Activated T-cell treated with anti-CD3 and anti-CD28 coated beads, Interleukin-2, amount 50 U/mL, for 72 hours (primary cell): ENCODE data around the gene DSCAML1. TPM values are rescaled to one million over a fixed set of nuclear protein-coding genes. Genes with fewer than 3 reads are reported as not detected.

ENCODE experiments used
- ATAC-seq, 2 donors: fragments of 150-1000 bp; cut with Tn5 transposase; replicated peaks in 1 of 2; 2 replicates each; pipeline ENCODE4 v1.10.0; 2021; ENCODE audit warnings: moderate library complexity in 2 of 2, mild to moderate bottlenecking in 1 of 2
- DNase-seq, 2 donors: peaks; one replicate each; pipeline ENCODE4 v3.0.0; 2021 to 2022; ENCODE audit warnings: mixed read lengths in 1 of 2
- H3K27ac Mint-ChIP-seq: one replicate; pipeline ENCODE4 v1.8.0; 2022; ENCODE audit warnings: mild to moderate bottlenecking, moderate library complexity, mixed read lengths
- H3K27me3 Mint-ChIP-seq: one replicate; pipeline ENCODE4 v1.8.0; 2022; ENCODE audit warnings: low read depth, mixed read lengths
- H3K36me3 Mint-ChIP-seq, 2 donors: one replicate each; pipeline ENCODE4 v1.8.0; 2022; ENCODE audit warnings: mixed read lengths in 2 of 2, mild to moderate bottlenecking in 1 of 2; ENCODE audit not compliant: insufficient read depth in 2 of 2
- H3K4me1 Mint-ChIP-seq: one replicate; pipeline ENCODE4 v1.8.0; 2022; ENCODE audit warnings: low read depth, mixed read lengths
- H3K4me3 Mint-ChIP-seq, 2 donors: one replicate each; pipeline ENCODE4 v1.8.0; 2022; ENCODE audit warnings: mild to moderate bottlenecking in 2 of 2, mixed read lengths in 2 of 2, moderate library complexity in 2 of 2
- H3K9me3 Mint-ChIP-seq, 2 donors: one replicate each; pipeline ENCODE4 v1.8.0; 2022; ENCODE audit warnings: mixed read lengths in 2 of 2
- total RNA-seq, 2 donors: library from RNA; stranded (reverse); gene quantifications; one replicate each; pipeline ENCODE4 v1.2.3, GENCODE V29; 2022

Gene DSCAML1
- total RNA-seq, 2 donors from 2014 or later: 1.5 to 2.5 TPM

DNA sequence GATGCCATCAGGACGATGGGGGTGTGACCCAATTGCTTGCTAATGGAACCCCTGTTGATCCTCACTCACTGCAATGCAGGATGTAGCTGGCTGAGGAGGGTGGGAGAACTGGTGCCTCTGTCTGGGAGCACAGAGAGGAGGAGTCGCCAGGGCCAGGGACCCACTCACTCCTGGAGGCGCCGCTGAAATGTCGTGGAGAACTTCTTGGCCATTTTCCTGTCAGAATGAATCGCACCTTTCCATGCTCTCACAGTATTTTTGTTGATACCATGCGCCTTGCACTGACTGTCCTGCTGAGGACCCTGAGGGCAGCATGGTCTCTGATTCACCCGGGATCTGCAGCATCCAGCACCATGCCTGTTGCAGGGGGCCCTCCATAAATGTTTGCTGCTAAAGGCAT lies 211.4 kb downstream of the DSCAML1 start:
- Mint-ChIP-seq H3K4me3 (no peak overlapping the region), H3K9me3 (no peaks in the 10 kb centered on the region), H3K27me3 (no peaks in the 10 kb centered on the region), H3K36me3 (no peaks in the 10 kb centered on the region), H3K27ac (no peak overlapping the region), H3K4me1 (no peaks in the 10 kb centered on the region)
- DNase-seq (no peak), ATAC-seq (no peak)

GRCh38 chr11:117584056-117584830 lies 212.8 kb downstream of the DSCAML1 start:
- Mint-ChIP-seq H3K9me3 (no peaks in the 10 kb centered on the region), H3K4me1 (no peaks in the 10 kb centered on the region), H3K27ac (no peak overlapping the region), H3K27me3 (peaks cover 1% of the 10 kb centered on the region), H3K36me3 (no peaks in the 10 kb centered on the region), H3K4me3 (no peak overlapping the region)
- DNase-seq (no peak), ATAC-seq (no peak)

- ATAC-seq (no peak), DNase-seq (no peak)
- H3K4me3 Mint-ChIP-seq: no peak overlapping the region
- H3K4me1 Mint-ChIP-seq: no peaks in the 10 kb centered on the region
- no peaks in the 10 kb centered on the region for H3K36me3 Mint-ChIP-seq
- no peaks in the 10 kb centered on the region for H3K9me3 Mint-ChIP-seq
- peaks cover 9% of the 10 kb centered on the region for H3K27me3 Mint-ChIP-seq
- H3K27ac Mint-ChIP-seq: no peak overlapping the region
Observed at GRCh38 chr11:117583063-117583801, 213.8 kb downstream of the DSCAML1 start.

DNA sequence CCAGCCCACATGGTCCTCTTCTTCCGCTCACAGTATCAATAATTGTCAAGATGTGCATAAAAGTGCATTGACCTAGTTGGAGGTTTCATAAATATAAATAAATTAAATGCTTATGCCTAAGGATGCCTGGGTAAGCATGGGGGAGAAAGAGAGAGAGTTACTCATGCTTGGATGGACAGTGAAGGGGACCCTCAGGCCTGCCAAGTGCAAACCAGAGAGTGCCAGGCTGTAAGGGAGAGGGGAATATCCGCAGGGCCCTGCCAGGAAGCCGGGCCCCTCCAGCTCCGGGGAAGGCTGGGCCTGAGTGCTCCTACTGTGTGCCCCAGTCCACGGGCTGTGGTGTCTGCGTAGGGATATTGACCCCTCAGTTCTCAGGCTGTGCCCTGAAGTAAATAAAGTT lies 214.6 kb downstream of the DSCAML1 start:
- DNase-seq (no peak), ATAC-seq (no peak)
- Mint-ChIP-seq H3K27ac (no peak overlapping the region), H3K4me3 (no peak overlapping the region), H3K4me1 (no peaks in the 10 kb centered on the region), H3K9me3 (no peaks in the 10 kb centered on the region), H3K27me3 (peaks cover 9% of the 10 kb centered on the region), H3K36me3 (no peaks in the 10 kb centered on the region)

GRCh38 chr11:117580866-117581265 lies 216.2 kb downstream of the DSCAML1 start:
- DNase-seq (no peak), ATAC-seq (no peak)
- H3K4me1 Mint-ChIP-seq: no peaks in the 10 kb centered on the region
- no peaks in the 10 kb centered on the region for H3K9me3 Mint-ChIP-seq
- H3K27ac Mint-ChIP-seq: no peak overlapping the region
- no peak overlapping the region for H3K4me3 Mint-ChIP-seq
- H3K27me3 Mint-ChIP-seq: peaks cover 9% of the 10 kb centered on the region
- H3K36me3 Mint-ChIP-seq: no peaks in the 10 kb centered on the region

DNA sequence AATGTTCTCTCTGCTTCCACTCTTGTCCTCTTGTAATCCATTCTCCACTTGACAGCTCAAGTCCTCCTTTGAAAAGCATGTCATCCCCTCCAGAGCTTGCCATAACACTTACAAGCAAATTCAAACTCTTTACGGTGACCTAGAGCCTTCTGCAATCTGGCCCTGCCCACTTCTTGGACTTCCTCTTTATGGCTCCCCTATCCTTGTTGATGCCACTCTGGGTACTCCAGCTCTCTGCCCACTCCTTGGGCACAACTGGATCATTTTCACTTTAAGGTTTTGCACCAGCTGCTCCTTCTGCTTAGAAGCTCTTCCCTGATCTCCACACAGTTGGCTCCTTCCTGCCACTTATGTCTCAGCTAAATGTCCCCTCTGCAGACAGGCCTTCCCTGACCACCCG lies 217.9 kb downstream of the DSCAML1 start:
- Mint-ChIP-seq H3K4me3 (no peak overlapping the region), H3K27ac (no peak overlapping the region), H3K4me1 (no peaks in the 10 kb centered on the region), H3K36me3 (no peaks in the 10 kb centered on the region), H3K27me3 (peaks cover 9% of the 10 kb centered on the region), H3K9me3 (no peaks in the 10 kb centered on the region)
- no peak for DNase-seq
- ATAC-seq: no peak

- Mint-ChIP-seq H3K4me1 (no peaks in the 10 kb centered on the region), H3K4me3 (no peak overlapping the region), H3K36me3 (no peaks in the 10 kb centered on the region), H3K27me3 (peaks cover 9% of the 10 kb centered on the region), H3K27ac (no peak overlapping the region), H3K9me3 (no peaks in the 10 kb centered on the region)
- no peak for ATAC-seq
- DNase-seq: no peak
Observed at GRCh38 chr11:117575856-117576255, 221.2 kb downstream of the DSCAML1 start.

DNA sequence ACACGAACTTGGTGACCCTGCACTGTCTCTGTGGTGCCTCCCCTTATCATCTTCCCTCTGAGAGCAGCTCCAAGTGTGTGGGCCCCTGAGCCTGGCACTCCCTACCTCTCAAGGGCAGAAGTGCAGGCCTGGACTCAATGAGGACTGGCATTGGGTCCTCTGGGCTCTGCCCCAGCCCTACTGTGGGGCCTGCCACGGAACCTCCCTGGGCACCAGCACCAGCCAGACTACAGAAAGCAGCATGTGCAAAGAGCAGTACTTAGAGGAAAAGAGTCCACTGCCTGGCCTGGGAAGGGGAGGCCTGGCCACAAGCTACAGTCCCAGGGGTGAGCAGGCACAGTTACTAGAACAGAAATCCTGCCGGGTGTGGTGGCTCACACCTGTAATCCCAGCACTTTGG lies 222.5 kb downstream of the DSCAML1 start:
- Mint-ChIP-seq H3K36me3 (no peaks in the 10 kb centered on the region), H3K4me1 (no peaks in the 10 kb centered on the region), H3K27ac (no peak overlapping the region), H3K27me3 (peaks cover 14% of the 10 kb centered on the region), H3K9me3 (peaks cover 0 to 3% of the 10 kb centered on the region in 2 donors), H3K4me3 (no peak overlapping the region)
- ATAC-seq: no peak
- DNase-seq: no peak

DNA sequence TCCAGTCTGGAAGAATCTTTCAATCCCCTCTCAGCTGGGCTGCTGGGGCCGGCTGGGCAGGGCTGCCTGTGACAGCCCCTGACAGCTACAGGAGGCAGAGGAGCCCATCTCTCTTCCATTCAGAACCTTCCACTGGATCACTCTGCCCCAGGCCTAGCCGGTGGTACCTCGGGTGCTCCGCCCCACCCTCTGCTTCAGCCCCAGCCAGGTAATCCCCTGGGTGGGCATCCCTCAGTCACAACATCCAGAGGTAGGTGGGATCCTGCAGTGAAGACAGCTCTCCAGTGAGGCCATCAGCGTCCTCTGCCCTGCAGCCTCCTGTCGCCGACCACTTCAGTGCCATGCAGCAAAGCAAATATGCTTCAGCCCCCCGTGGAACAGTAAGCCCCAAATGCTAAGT lies 223.7 kb downstream of the DSCAML1 start:
- ATAC-seq (no peak), DNase-seq (no peak)
- Mint-ChIP-seq H3K4me1 (no peaks in the 10 kb centered on the region), H3K4me3 (no peak overlapping the region), H3K9me3 (peaks cover 0 to 3% of the 10 kb centered on the region in 2 donors), H3K27me3 (peaks cover 6% of the 10 kb centered on the region), H3K27ac (no peak overlapping the region), H3K36me3 (no peaks in the 10 kb centered on the region)

- H3K27me3 Mint-ChIP-seq: peaks cover 6% of the 10 kb centered on the region
- no peak overlapping the region for H3K27ac Mint-ChIP-seq
- no peaks in the 10 kb centered on the region for H3K4me1 Mint-ChIP-seq
- DNase-seq (no peak), ATAC-seq (no peak)
- peaks cover 0 to 3% of the 10 kb centered on the region in 2 donors for H3K9me3 Mint-ChIP-seq
- H3K4me3 Mint-ChIP-seq: no peak overlapping the region
- H3K36me3 Mint-ChIP-seq: no peaks in the 10 kb centered on the region
Observed at GRCh38 chr11:117572671-117573070, 224.3 kb downstream of the DSCAML1 start.

DNA sequence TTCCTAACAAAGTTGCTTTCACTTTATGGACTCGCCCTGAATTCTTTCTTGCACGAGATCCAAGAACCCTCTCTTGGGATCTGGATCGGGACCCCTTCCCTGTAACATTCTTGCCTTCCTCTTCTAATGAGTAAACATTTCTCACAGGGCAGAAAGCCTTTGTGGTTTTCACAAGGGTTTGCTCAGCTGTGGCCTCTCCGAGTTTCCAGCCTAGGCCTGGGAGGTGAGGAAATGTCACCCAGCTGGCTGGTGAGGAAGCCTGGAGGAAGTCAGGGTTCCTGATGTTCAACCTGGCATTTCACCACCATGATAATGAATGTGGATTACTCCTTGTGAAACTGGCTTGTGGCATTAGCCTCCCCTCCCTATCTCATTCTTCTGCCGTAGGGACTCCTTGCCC lies 224.9 kb downstream of the DSCAML1 start:
- DNase-seq (no peak), ATAC-seq (no peak)
- no peaks in the 10 kb centered on the region for H3K4me1 Mint-ChIP-seq
- peaks cover 0 to 3% of the 10 kb centered on the region in 2 donors for H3K9me3 Mint-ChIP-seq
- no peaks in the 10 kb centered on the region for H3K36me3 Mint-ChIP-seq
- H3K27me3 Mint-ChIP-seq: peaks cover 6% of the 10 kb centered on the region
- no peak overlapping the region for H3K27ac Mint-ChIP-seq
- H3K4me3 Mint-ChIP-seq: no peak overlapping the region

- H3K36me3 Mint-ChIP-seq: no peaks in the 10 kb centered on the region
- no peak for DNase-seq
- peaks cover 6% of the 10 kb centered on the region for H3K27me3 Mint-ChIP-seq
- H3K9me3 Mint-ChIP-seq: peaks cover 0 to 3% of the 10 kb centered on the region in 2 donors
- H3K4me1 Mint-ChIP-seq: no peaks in the 10 kb centered on the region
- H3K27ac Mint-ChIP-seq: no peak overlapping the region
- no peak overlapping the region for H3K4me3 Mint-ChIP-seq
- ATAC-seq: no peak
Observed at GRCh38 chr11:117570701-117571100, 226.3 kb downstream of the DSCAML1 start.

GRCh38 chr11:117569911-117570310 lies 227.1 kb downstream of the DSCAML1 start:
- Mint-ChIP-seq H3K4me3 (no peak overlapping the region), H3K4me1 (no peaks in the 10 kb centered on the region), H3K27ac (no peak overlapping the region), H3K27me3 (peaks cover 6% of the 10 kb centered on the region), H3K36me3 (no peaks in the 10 kb centered on the region), H3K9me3 (peaks cover 0 to 3% of the 10 kb centered on the region in 2 donors)
- ATAC-seq (no peak), DNase-seq (no peak)
